ENCODE measurements around the gene PDAP1.

Gene PDAP1

GRCh38 chr7:99453105-99453504, 44.7 kb upstream of the PDAP1 start:
- DNase-seq, result no peak
- no peak for TF ChIP-seq CTCF (IDR thresholded peaks at IDR 0.05)
- Mint-ChIP-seq H3K27me3 (ENCODE audit: low read depth, poor library complexity) (peaks cover 2% of the 10 kb centered on the region), H3K36me3 (ENCODE audit: low read depth) (peaks cover 48% of the 10 kb centered on the region), H3K9me3 (no peaks in the 10 kb centered on the region), H3K27ac (peak overlapping the region; percentile 71), H3K4me1 (no peaks in the 10 kb centered on the region), H3K4me3 (no peak overlapping the region)

GRCh38 chr7:99452541-99452940, 44.1 kb upstream of the PDAP1 start:
- peaks cover 2% of the 10 kb centered on the region for H3K27me3 Mint-ChIP-seq (ENCODE audit: low read depth, poor library complexity)
- no peak for TF ChIP-seq CTCF (IDR thresholded peaks at IDR 0.05)
- H3K9me3 Mint-ChIP-seq, result no peaks in the 10 kb centered on the region
- peaks cover 49% of the 10 kb centered on the region for H3K36me3 Mint-ChIP-seq (ENCODE audit: low read depth)
- H3K4me3 Mint-ChIP-seq, result no peak overlapping the region
- H3K4me1 Mint-ChIP-seq, result no peaks in the 10 kb centered on the region
- DNase-seq, result no peak
- peak overlapping the region; percentile 71 for H3K27ac Mint-ChIP-seq

GRCh38 chr7:99451936-99452335, 43.5 kb upstream of the PDAP1 start:
- TF ChIP-seq CTCF (IDR thresholded peaks at IDR 0.05), result no peak
- Mint-ChIP-seq H3K9me3 (no peaks in the 10 kb centered on the region), H3K4me3 (no peak overlapping the region), H3K27me3 (ENCODE audit: low read depth, poor library complexity) (peaks cover 2% of the 10 kb centered on the region), H3K27ac (no peak overlapping the region), H3K36me3 (ENCODE audit: low read depth) (peaks cover 55% of the 10 kb centered on the region), H3K4me1 (no peaks in the 10 kb centered on the region)
- no peak for DNase-seq

GRCh38 chr7:99449326-99449725, 40.9 kb upstream of the PDAP1 start:
- peaks cover 70% of the 10 kb centered on the region for H3K36me3 Mint-ChIP-seq (ENCODE audit: low read depth)
- no peak for DNase-seq
- no peak for TF ChIP-seq CTCF (IDR thresholded peaks at IDR 0.05)
- H3K9me3 Mint-ChIP-seq, result no peaks in the 10 kb centered on the region
- H3K27ac Mint-ChIP-seq, result no peak overlapping the region
- peaks cover 2% of the 10 kb centered on the region for H3K27me3 Mint-ChIP-seq (ENCODE audit: low read depth, poor library complexity)
- no peak overlapping the region for H3K4me3 Mint-ChIP-seq
- no peaks in the 10 kb centered on the region for H3K4me1 Mint-ChIP-seq

- TF ChIP-seq CTCF (IDR thresholded peaks at IDR 0.05), result no peak
- Mint-ChIP-seq H3K36me3 (ENCODE audit: low read depth) (peaks cover 71% of the 10 kb centered on the region), H3K27me3 (ENCODE audit: low read depth, poor library complexity) (peaks cover 5% of the 10 kb centered on the region), H3K9me3 (no peaks in the 10 kb centered on the region), H3K27ac (no peak overlapping the region), H3K4me3 (no peak overlapping the region), H3K4me1 (no peaks in the 10 kb centered on the region)
- DNase-seq, result no peak
These were observed 40.5 kb upstream of the PDAP1 start for GRCh38 chr7:99448855-99449254.

- peaks cover 5% of the 10 kb centered on the region for H3K27me3 Mint-ChIP-seq (ENCODE audit: low read depth, poor library complexity)
- no peak overlapping the region for H3K4me3 Mint-ChIP-seq
- H3K9me3 Mint-ChIP-seq, result no peaks in the 10 kb centered on the region
- peaks cover 70% of the 10 kb centered on the region for H3K36me3 Mint-ChIP-seq (ENCODE audit: low read depth)
- TF ChIP-seq CTCF (IDR thresholded peaks at IDR 0.05), result no peak
- H3K4me1 Mint-ChIP-seq, result no peaks in the 10 kb centered on the region
- DNase-seq, result no peak
- no peak overlapping the region for H3K27ac Mint-ChIP-seq
These were observed 39.5 kb upstream of the PDAP1 start for GRCh38 chr7:99447943-99448342.
